Endothelial cell of umbilical vein (primary cell): ENCODE data around the gene VANGL2. TPM values are rescaled to one million over a fixed set of nuclear protein-coding genes. Genes with fewer than 3 reads are reported as not detected.

Experiments used
- BruUV-seq: library from RNA; stranded (reverse); fragments of 400-500 nt; replicated peaks from 2 replicates; lab custom pipeline; 2021; lab: Mats Ljungman, UMichigan
- CTCF ChIA-PET: fragments of 300-600, 350-600 bp; sonication (Branson Sonifier 250); formaldehyde crosslinking; loops from one replicate; lab custom pipeline; 2021; ENCODE audit warnings: antibody characterized with exemption, inconsistent platforms; lab: Charles Lee
- POLR2A ChIA-PET: fragments of 300-600, 350-600 bp; sonication (Branson Sonifier 250); formaldehyde crosslinking; loops from one replicate; lab custom pipeline; 2021; ENCODE audit warnings: antibody characterized with exemption, inconsistent platforms; lab: Charles Lee
- DNase-seq: peaks from one replicate; pipeline ENCODE4 v3.0.0-alpha.2; 2011; ENCODE audit warnings: low read depth, low spot score
- FAIRE-seq: peaks from 2 replicates; lab custom pipeline; 2011; peaks lifted over from hg19 to GRCh38; lab: Jason Lieb, UNC
- H2AFZ ChIP-seq: 2 replicates; pipeline ENCODE4 v1.6.0; 2012; ENCODE audit warnings: low read depth, low read length, control low read depth, inconsistent platforms
- H3K27ac ChIP-seq: 2 replicates; pipeline ENCODE4 v1.5.1; 2011; ENCODE audit warnings: low read depth, mild to moderate bottlenecking, control low read depth, low read length, moderate library complexity; ENCODE audit not compliant: insufficient read depth
- H3K27me3 ChIP-seq, 2 experiments: 2 replicates each; pipeline versions ENCODE4 v1.6.0 to v1.6.1; 2011; ENCODE audit warnings: low read length in 2 of 2, mixed read lengths in 1 of 2; ENCODE audit not compliant: control insufficient read depth in 2 of 2, insufficient read depth in 2 of 2
- H3K36me3 ChIP-seq, 2 experiments: 2 replicates in 1 of 2; 3 replicates in 1 of 2; pipeline ENCODE4 v1.5.1; 2011; ENCODE audit warnings: low read length in 2 of 2, mild to moderate bottlenecking in 1 of 2, moderate library complexity in 1 of 2; ENCODE audit not compliant: control insufficient read depth in 2 of 2, insufficient read depth in 2 of 2; ENCODE audit errors: extremely low read depth in 1 of 2
- H3K4me1 ChIP-seq: 3 replicates; pipeline ENCODE4 v1.5.1; 2011; ENCODE audit warnings: mild to moderate bottlenecking, low read length; ENCODE audit not compliant: control insufficient read depth, insufficient read depth; ENCODE audit errors: extremely low read depth
- H3K4me2 ChIP-seq: 2 replicates; pipeline ENCODE4 v1.6.1; 2011; ENCODE audit warnings: low read length, control low read depth, mixed read lengths; ENCODE audit not compliant: insufficient read depth
- H3K4me3 ChIP-seq, 3 experiments: fragments of 200-600 bp in 1 of 3; sonication (generic), shearing (Covaris generic) in 1 of 3; replicated peaks in 1 of 3; 2 replicates each; pipeline ENCODE4 v1.5.1; 2011 to 2016; ENCODE audit warnings: control low read depth in 3 of 3, low read length in 3 of 3, mild to moderate bottlenecking in 2 of 3, inconsistent platforms in 1 of 3, low read depth in 1 of 3, moderate library complexity in 1 of 3; ENCODE audit not compliant: insufficient read depth in 1 of 3
- H3K79me2 ChIP-seq: 2 replicates; pipeline ENCODE4 v1.6.0; 2012; ENCODE audit warnings: low read length, inconsistent platforms; ENCODE audit not compliant: control insufficient read depth, insufficient read depth
- H3K9ac ChIP-seq: replicated peaks from 2 replicates; pipeline ENCODE3; 2011; ENCODE audit warnings: low read length, control low read depth; ENCODE audit not compliant: insufficient read depth; ENCODE audit errors: extremely low read depth
- H3K9me1 ChIP-seq: replicated peaks from 3 replicates; pipeline ENCODE4 v1.6.0; 2011; ENCODE audit warnings: mild to moderate bottlenecking, low read length; ENCODE audit not compliant: control insufficient read depth, insufficient read depth; ENCODE audit errors: extremely low read depth
- H3K9me3 ChIP-seq: replicated peaks from 2 replicates; pipeline ENCODE4 v1.5.1; 2012; ENCODE audit warnings: low read length, inconsistent platforms; ENCODE audit not compliant: control insufficient read depth, insufficient read depth
- H4K20me1 ChIP-seq: replicated peaks from 2 replicates; pipeline ENCODE3; 2011; ENCODE audit warnings: mild to moderate bottlenecking, low read length; ENCODE audit not compliant: control insufficient read depth, insufficient read depth; ENCODE audit errors: extremely low read depth
- EZH2 ChIP-seq: IDR thresholded peaks from 2 replicates; pipeline ENCODE4 v1.6.1; 2012; ENCODE audit warnings: borderline replicate concordance, low read depth, mild to moderate bottlenecking, moderate library complexity, low read length, inconsistent platforms; ENCODE audit not compliant: severe bottlenecking
- FOS ChIP-seq: IDR thresholded peaks from 2 replicates; pipeline ENCODE4 v1.6.1; 2011; ENCODE audit warnings: mild to moderate bottlenecking, low read length, moderate library complexity, borderline replicate concordance; ENCODE audit not compliant: insufficient read depth
- GATA2 ChIP-seq: IDR thresholded peaks from 2 replicates; pipeline ENCODE4 v1.7.0; 2011; ENCODE audit warnings: low read depth, mild to moderate bottlenecking, moderate library complexity, mixed read lengths, low read length; ENCODE audit not compliant: insufficient read length, insufficient read depth
- JUN ChIP-seq: IDR thresholded peaks from 2 replicates; pipeline ENCODE4 v1.6.1; 2011; ENCODE audit warnings: borderline replicate concordance, low read depth; ENCODE audit not compliant: insufficient read length, insufficient read depth
- MYC ChIP-seq: IDR thresholded peaks from one replicate; pipeline ENCODE4 v1.6.1; 2011; ENCODE audit warnings: mild to moderate bottlenecking, low read depth, low read length
- POLR2A ChIP-seq: IDR thresholded peaks from 2 replicates; pipeline ENCODE4 v1.6.1; 2012; ENCODE audit warnings: low read depth, mild to moderate bottlenecking, control low read depth, low read length
- POLR2AphosphoS5 ChIP-seq: IDR thresholded peaks from 2 replicates; pipeline ENCODE4 v1.6.1; 2012; ENCODE audit warnings: low read depth, mild to moderate bottlenecking, control low read depth, low read length, moderate library complexity; ENCODE audit not compliant: insufficient read depth
- dilution Hi-C: fragments of 300-500 bp; cut with MboI; formaldehyde crosslinking; loops from one replicate; pipeline ENCODE4 v1.15.0; 2019; ENCODE audit warnings: low sequenced_read_pairs; ENCODE audit not compliant: extremely low pct_ligation_motif_present
- intact Hi-C: fragments of 100-400 bp; cut with micrococcal nuclease; formaldehyde crosslinking; loops from one replicate; pipeline ENCODE4 v1.10.0; 2022
- polyA plus RNA-seq, 4 experiments: library from polyadenylated mRNA; depleted of rRNA in 3 of 4; stranded (reverse) in 3 of 4; unstranded in 1 of 4; fragments of >200 nt; gene quantifications; 2 replicates each; pipeline versions ENCODE4 v1.2.1 to v1.2.3, GENCODE V29; 2011 to 2012; ENCODE audit warnings: missing spikeins in 1 of 4
- total RNA-seq: library from RNA; stranded (reverse); gene quantifications from 2 replicates; pipeline ENCODE4 v1.2.3, GENCODE V29; 2021
- TF ChIP-seq, protein P1 (sequence below): IDR thresholded peaks from 2 replicates; pipeline ENCODE4 v1.6.1; 2011; ENCODE audit not compliant: insufficient read depth, insufficient read length
- TF ChIP-seq, protein P2 (sequence below), 2 donors: IDR thresholded peaks; 1 replicate in 1 of 2; 2 replicates in 1 of 2; pipeline ENCODE4 v1.5.1; 2011; ENCODE audit warnings: low read length in 2 of 2, mild to moderate bottlenecking in 2 of 2, moderate library complexity in 2 of 2, control low read depth in 1 of 2, inconsistent platforms in 1 of 2, low read depth in 1 of 2; ENCODE audit not compliant: insufficient read depth in 1 of 2; ENCODE audit errors: extremely low read depth in 1 of 2

VANGL2 gene
- total and polyA plus RNA-seq, 2 donors (not counting 3 experiments of a cell fraction or from before 2014, with no cell fraction given), result 0.01 TPM; not detected in 1

DNA sequence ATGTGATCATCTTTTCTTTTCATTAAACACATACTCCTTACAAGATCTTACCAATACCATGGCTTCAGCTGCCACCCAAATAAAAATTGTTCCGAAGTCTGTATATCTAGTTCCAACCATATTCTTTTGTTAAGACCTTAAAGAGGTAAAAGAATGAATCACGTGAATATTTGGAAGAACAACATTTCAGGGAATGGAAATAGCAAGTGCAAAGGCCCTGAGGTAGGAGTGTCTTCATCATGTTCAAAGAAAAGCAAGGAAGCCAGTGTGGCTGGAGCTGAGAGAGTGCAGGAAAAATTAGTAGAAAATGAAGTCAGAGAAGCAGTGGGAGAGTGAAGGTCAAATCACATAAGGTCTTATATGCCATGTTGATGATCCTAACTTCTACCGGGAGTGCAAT lies 71.7 kb downstream of the VANGL2 start:
- H3K27me3 ChIP-seq, result peaks cover 0 to 4% of the 10 kb centered on the region in 2 experiments
- no peaks in the 10 kb centered on the region for H3K4me1 ChIP-seq
- no peak overlapping the region for H3K9ac ChIP-seq
- POLR2A ChIA-PET, result no interaction called here
- H3K27ac ChIP-seq, result no peak overlapping the region
- TF ChIP-seq JUN, result no peak
- no peak for TF ChIP-seq GATA2
- TF ChIP-seq POLR2A, result no peak
- no peak for TF ChIP-seq POLR2AphosphoS5
- TF ChIP-seq, protein P1, sequence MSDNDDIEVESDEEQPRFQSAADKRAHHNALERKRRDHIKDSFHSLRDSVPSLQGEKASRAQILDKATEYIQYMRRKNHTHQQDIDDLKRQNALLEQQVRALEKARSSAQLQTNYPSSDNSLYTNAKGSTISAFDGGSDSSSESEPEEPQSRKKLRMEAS, result no peak
- no peak for TF ChIP-seq FOS
- TF ChIP-seq, protein P2, sequence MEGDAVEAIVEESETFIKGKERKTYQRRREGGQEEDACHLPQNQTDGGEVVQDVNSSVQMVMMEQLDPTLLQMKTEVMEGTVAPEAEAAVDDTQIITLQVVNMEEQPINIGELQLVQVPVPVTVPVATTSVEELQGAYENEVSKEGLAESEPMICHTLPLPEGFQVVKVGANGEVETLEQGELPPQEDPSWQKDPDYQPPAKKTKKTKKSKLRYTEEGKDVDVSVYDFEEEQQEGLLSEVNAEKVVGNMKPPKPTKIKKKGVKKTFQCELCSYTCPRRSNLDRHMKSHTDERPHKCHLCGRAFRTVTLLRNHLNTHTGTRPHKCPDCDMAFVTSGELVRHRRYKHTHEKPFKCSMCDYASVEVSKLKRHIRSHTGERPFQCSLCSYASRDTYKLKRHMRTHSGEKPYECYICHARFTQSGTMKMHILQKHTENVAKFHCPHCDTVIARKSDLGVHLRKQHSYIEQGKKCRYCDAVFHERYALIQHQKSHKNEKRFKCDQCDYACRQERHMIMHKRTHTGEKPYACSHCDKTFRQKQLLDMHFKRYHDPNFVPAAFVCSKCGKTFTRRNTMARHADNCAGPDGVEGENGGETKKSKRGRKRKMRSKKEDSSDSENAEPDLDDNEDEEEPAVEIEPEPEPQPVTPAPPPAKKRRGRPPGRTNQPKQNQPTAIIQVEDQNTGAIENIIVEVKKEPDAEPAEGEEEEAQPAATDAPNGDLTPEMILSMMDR (IDR thresholded peaks at IDR 0.05; ENCODE audit: extremely low read depth in 1 of 2, insufficient read depth in 1 of 2, low read depth in 1 of 2, low read length in 2 of 2), result no peak
- no peak for TF ChIP-seq MYC
- no peak for TF ChIP-seq EZH2
- DNase-seq (no peak), FAIRE-seq (no peak)
- H3K9me1 ChIP-seq, result no peaks in the 10 kb centered on the region
- H3K79me2 ChIP-seq, result no peaks in the 10 kb centered on the region
- dilution Hi-C loops, result no loop called here
- no peak overlapping the region for H2AFZ ChIP-seq
- H3K9me3 ChIP-seq, result no peaks in the 10 kb centered on the region
- BruUV-seq, result no TSS peak
- intact Hi-C loops, result no loop called here
- no peak overlapping the region for H3K4me3 ChIP-seq
- CTCF ChIA-PET, result no interaction called here
- no peaks in the 10 kb centered on the region for H4K20me1 ChIP-seq
- no peaks in the 10 kb centered on the region for H3K36me3 ChIP-seq
- no peak overlapping the region for H3K4me2 ChIP-seq
